ENCODE measurements around the gene KDM6A. TPM values are rescaled to one million over a fixed set of nuclear protein-coding genes. Genes with fewer than 3 reads are reported as not detected.
"Not testable (repeated sequence)": the region's sequence is repeated elsewhere in the genome, so short reads cannot be mapped to it uniquely, and the experiment has no call there.

KDM6A gene
- total RNA-seq, 2 donors from 2014 or later: 16.9 to 18.2 TPM

DNA sequence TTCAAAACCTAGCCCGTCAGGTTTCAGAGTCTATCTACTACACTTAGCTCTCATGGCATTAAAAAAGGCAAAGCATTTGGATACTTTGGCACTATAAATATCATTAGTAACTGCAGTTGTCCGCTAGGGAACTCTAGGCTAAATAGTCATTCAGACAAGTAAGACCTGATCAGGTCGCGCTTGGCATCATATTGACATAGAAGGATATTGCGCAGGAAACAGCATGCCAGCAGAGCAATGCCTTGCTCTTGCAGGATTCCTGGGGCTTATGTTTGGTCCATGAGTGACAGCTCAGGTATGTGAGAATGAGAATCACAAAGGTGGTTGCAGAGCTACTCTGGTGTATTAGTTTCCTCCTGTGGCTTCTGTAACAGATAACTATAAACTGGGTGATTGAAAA is 62.7 kb downstream of the KDM6A start:
- TF ChIP-seq, protein P1, sequence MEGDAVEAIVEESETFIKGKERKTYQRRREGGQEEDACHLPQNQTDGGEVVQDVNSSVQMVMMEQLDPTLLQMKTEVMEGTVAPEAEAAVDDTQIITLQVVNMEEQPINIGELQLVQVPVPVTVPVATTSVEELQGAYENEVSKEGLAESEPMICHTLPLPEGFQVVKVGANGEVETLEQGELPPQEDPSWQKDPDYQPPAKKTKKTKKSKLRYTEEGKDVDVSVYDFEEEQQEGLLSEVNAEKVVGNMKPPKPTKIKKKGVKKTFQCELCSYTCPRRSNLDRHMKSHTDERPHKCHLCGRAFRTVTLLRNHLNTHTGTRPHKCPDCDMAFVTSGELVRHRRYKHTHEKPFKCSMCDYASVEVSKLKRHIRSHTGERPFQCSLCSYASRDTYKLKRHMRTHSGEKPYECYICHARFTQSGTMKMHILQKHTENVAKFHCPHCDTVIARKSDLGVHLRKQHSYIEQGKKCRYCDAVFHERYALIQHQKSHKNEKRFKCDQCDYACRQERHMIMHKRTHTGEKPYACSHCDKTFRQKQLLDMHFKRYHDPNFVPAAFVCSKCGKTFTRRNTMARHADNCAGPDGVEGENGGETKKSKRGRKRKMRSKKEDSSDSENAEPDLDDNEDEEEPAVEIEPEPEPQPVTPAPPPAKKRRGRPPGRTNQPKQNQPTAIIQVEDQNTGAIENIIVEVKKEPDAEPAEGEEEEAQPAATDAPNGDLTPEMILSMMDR (IDR thresholded peaks at IDR 0.05): no peak
- no peaks in the 10 kb centered on the region for H3K36me3 ChIP-seq
- H3K9me3 ChIP-seq: no peaks in the 10 kb centered on the region
- no peak overlapping the region for H3K27ac ChIP-seq
- DNase-seq (ENCODE audit: low spot score): no peak
- H3K4me3 ChIP-seq: no peak overlapping the region
- no peaks in the 10 kb centered on the region for H3K27me3 ChIP-seq
- peaks cover 0 to 30% of the 10 kb centered on the region in 2 donors for H3K4me1 ChIP-seq

- Histone ChIP-seq H3K9me3 (no peaks in the 10 kb centered on the region), H3K36me3 (no peaks in the 10 kb centered on the region), H3K27me3 (no peaks in the 10 kb centered on the region), H3K4me3 (no peak overlapping the region), H3K4me1 (peaks cover 0 to 30% of the 10 kb centered on the region in 2 donors), H3K27ac (no peak overlapping the region)
- DNase-seq (ENCODE audit: low spot score): no peak
- TF ChIP-seq, protein P1 (IDR thresholded peaks at IDR 0.05): no peak
Observed at GRCh38 chrX:44937606-44938005, 64.6 kb downstream of the KDM6A start.

- no peak for DNase-seq (ENCODE audit: low spot score)
- no peak overlapping the region for H3K4me3 ChIP-seq
- no peaks in the 10 kb centered on the region for H3K36me3 ChIP-seq
- no peaks in the 10 kb centered on the region for H3K27me3 ChIP-seq
- H3K9me3 ChIP-seq: no peaks in the 10 kb centered on the region
- H3K4me1 ChIP-seq: peaks cover 0 to 30% of the 10 kb centered on the region in 2 donors
- no peak overlapping the region for H3K27ac ChIP-seq
- TF ChIP-seq, protein P1 (IDR thresholded peaks at IDR 0.05): no peak
Observed at GRCh38 chrX:44938111-44938510, 65.1 kb downstream of the KDM6A start.

- Histone ChIP-seq H3K9me3 (peaks cover 4 to 15% of the 10 kb centered on the region in 2 donors), H3K4me1 (peaks cover 0 to 26% of the 10 kb centered on the region in 2 donors)
- H3K36me3 ChIP-seq; DNase-seq (ENCODE audit: low spot score); H3K27me3 ChIP-seq; H3K27ac ChIP-seq; H3K4me3 ChIP-seq: not testable (repeated sequence)
Observed at GRCh38 chrX:44940541-44940940, 67.6 kb downstream of the KDM6A start.

GRCh38 chrX:44943007-44943406 is 70.0 kb downstream of the KDM6A start:
- Histone ChIP-seq H3K4me3 (no peak overlapping the region), H3K27me3 (no peaks in the 10 kb centered on the region), H3K27ac (no peak overlapping the region), H3K4me1 (peaks cover 0 to 5% of the 10 kb centered on the region in 2 donors), H3K9me3 (peaks cover 4 to 15% of the 10 kb centered on the region in 2 donors), H3K36me3 (no peaks in the 10 kb centered on the region)
- TF ChIP-seq, protein P1 (IDR thresholded peaks at IDR 0.05): no peak
- no peak for DNase-seq (ENCODE audit: low spot score)

GRCh38 chrX:44944894-44945293 is 71.9 kb downstream of the KDM6A start:
- Histone ChIP-seq H3K4me1 (peaks cover 0 to 4% of the 10 kb centered on the region in 2 donors), H3K4me3 (no peak overlapping the region), H3K36me3 (no peaks in the 10 kb centered on the region), H3K27ac (no peak overlapping the region), H3K9me3 (peaks cover 4 to 15% of the 10 kb centered on the region in 2 donors), H3K27me3 (no peaks in the 10 kb centered on the region)
- TF ChIP-seq, protein P1 (IDR thresholded peaks at IDR 0.05): no peak
- DNase-seq (ENCODE audit: low spot score): no peak
